Retinal pigment epithelial cell (primary cell): Measurements from ENCODE around the gene NMU.

Source experiments
- DNase-seq: peaks from one replicate; pipeline ENCODE4 v3.0.0-alpha.2; 2010; ENCODE audit warnings: low read depth
- H3K4me3 ChIP-seq: 2 replicates; pipeline ENCODE4 v1.5.1; 2011; ENCODE audit warnings: mild to moderate bottlenecking, low read length, control low read depth, moderate library complexity
- TF ChIP-seq, protein P1 (sequence below): conservative IDR thresholded peaks from 2 replicates; pipeline ENCODE4 v1.5.1; 2011; ENCODE audit warnings: low read depth, low read length, control low read depth, inconsistent platforms

NMU gene

DNA sequence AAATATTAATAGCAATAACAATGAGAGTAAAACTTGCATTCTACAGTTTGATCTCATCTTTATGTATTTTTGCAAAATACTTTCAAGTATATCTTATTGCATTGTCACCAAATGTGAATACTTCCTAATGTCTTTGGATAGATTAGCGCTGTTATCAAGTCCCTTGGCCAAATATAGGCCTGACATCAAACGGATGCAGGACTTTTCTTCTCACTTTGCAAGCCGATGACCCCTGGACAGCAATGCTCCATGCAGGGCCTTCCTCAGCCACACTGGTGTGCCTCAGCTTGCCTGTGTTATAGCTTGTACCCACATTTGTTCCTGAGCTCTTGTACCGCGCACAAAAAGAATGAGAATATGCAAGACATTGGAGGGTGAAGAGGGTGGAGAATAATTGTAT is 18.0 kb upstream of the NMU start:
- no peak overlapping the region for H3K4me3 ChIP-seq
- DNase-seq, result no peak
- TF ChIP-seq, protein P1, sequence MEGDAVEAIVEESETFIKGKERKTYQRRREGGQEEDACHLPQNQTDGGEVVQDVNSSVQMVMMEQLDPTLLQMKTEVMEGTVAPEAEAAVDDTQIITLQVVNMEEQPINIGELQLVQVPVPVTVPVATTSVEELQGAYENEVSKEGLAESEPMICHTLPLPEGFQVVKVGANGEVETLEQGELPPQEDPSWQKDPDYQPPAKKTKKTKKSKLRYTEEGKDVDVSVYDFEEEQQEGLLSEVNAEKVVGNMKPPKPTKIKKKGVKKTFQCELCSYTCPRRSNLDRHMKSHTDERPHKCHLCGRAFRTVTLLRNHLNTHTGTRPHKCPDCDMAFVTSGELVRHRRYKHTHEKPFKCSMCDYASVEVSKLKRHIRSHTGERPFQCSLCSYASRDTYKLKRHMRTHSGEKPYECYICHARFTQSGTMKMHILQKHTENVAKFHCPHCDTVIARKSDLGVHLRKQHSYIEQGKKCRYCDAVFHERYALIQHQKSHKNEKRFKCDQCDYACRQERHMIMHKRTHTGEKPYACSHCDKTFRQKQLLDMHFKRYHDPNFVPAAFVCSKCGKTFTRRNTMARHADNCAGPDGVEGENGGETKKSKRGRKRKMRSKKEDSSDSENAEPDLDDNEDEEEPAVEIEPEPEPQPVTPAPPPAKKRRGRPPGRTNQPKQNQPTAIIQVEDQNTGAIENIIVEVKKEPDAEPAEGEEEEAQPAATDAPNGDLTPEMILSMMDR, result no peak

DNA sequence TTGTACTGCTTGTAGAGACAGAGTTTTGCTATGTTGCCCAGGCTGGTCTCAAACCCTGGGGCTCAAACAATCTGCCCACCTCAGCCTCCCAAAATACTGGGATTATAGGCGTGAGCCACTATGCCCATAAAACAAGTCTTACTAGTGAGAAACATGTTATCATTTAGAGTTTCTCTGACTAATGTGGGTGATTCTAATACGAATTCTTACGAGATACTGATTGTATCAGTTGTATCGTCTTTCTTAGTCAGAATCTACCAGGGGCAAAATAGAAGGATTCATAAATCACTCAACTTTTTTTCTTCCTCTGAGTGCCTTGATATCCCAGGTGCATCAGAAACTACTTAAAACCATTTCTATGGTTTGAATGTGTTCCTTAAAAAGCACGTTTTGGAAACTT is 14.4 kb upstream of the NMU start:
- DNase-seq, result no peak
- TF ChIP-seq, protein P1, result no peak
- H3K4me3 ChIP-seq, result no peak overlapping the region

DNA sequence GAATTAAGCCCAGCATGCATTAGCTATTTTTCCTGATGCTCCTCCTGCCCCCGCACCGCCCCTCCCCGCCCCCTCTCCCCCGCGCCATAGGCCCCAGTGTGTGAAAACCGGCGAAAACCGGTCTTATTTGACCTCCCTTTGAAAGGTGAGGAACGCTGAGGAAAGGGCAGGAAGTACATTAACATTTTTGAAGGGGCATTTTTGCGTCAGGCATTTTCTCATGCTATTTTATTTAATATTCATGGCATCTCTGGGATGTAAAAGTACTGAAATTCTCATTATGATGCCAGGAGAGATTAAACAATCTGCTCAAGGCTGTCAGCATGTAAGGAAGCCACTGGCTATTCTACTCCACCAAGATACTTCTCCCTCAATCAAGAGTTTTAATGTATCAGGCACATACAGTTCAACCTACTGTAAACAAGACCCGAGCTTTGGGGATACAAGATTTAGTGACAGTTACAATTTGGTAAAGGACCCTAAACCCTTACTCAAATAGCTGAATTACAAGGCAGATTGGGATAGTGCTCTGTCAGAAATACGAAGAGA is 1.2 kb upstream of the NMU start:
- no peak for DNase-seq
- TF ChIP-seq, protein P1, result no peak
- no peak overlapping the region for H3K4me3 ChIP-seq

DNA sequence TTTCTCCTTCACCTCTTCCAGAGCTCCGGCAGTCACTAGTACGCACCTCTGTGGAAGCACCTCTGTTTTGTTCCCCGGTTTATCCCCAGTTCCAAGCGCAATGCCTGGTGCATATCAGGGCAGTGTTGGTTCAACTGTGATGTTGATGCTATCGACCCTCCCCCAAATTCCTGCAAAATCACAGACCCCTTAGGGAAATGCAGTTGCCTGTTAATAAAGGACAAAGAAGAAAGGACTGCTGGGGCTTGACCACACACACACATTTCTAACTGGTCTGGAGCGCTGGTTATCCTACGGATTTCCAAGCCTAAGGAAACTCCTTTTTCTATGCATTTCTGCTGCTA is 530 bp upstream of the NMU start:
- TF ChIP-seq, protein P1, result no peak
- H3K4me3 ChIP-seq, result peak overlapping the region; percentile 57
- no peak for DNase-seq

DNA sequence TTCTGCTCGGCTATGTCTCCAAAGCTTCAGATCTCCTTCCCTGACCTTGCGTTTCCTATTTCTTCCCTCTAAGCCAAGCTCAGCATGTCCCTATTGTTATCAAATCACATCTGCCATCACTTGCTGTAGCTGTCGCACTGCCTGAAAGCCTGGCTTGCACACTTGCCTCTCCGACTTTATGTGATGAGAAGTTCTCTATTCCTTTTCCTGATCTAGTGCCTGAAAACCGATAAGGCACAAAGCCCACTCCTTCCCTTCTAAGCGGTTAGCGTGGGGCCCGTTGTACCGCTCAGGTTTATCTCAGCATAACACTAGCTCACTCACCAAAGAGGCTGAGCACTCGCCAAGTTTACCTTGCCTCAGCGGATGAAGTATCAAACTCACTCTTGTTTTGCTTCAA is 816 bp downstream of the NMU start:
- DNase-seq, result no peak
- TF ChIP-seq, protein P1, result no peak
- H3K4me3 ChIP-seq, result peak overlapping the region; percentile 57

DNA sequence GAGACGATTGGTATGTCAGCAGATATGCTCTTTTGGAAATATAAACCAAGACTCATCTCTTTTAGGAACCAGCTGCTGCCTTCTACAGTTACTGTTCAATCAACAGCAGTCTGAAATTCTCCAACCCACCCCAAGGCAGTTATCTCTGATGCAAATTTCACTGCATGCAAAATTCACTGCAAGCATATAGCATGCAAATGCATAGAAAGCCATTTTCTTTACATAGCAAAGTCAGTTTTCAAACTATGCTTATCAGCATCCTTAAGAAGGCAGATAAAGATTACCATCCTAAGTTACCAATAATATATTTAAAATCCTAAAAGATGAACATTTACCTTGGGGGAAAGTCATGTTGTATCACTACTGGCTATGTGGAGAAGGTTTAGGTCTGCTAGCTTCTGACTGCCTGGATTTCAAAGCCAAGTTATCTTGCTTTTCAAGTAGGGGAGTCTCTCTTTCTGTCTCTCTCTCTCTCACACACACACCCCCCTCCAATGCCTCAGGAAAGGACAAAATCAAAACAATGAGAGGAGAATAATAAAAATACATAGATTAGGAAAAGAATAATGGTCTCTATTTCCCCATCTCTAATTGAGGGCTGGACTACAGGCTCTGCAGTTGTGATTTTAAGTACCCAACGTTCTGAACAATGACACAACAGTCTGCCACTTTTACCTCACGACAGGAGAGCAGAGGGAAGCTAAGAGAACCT is 1.5 kb downstream of the NMU start:
- peak overlapping the region; percentile 57 for H3K4me3 ChIP-seq
- TF ChIP-seq, protein P1, result no peak
- no peak for DNase-seq

DNA sequence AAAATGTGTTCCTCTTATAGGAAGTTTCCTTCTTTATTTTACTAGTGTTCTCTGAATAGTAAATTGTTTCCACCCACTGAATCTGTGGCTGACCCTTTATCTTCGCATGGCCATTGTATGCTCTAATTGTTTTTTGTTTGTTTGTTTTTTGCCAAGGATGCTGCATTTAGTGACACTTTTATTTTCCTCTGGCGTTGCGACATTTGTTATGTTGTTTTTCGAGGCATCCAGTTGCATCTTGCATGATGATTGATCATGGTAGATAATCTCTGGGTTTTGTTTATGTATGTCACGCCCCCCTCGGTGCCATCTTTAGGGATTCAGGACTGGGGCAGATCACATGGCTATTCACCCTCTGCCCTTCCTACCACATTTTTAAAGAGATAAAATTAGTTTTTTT is 2.2 kb downstream of the NMU start:
- H3K4me3 ChIP-seq, result no peak overlapping the region
- TF ChIP-seq, protein P1, result no peak
- no peak for DNase-seq
